Fibroblast of lung (primary cell): Measurements from ENCODE around the gene ADAMTS16. TPM values are rescaled to one million over a fixed set of nuclear protein-coding genes. Genes with fewer than 3 reads are reported as not detected.

Experiments used
- DNase-seq, 2 donors: peaks; one replicate each; pipeline versions ENCODE4 v3.0.0 to v3.0.0-alpha.2; 2010; ENCODE audit warnings: low read depth in 2 of 2
- H2AFZ ChIP-seq: 2 replicates; pipeline ENCODE4 v1.5.1; 2012; ENCODE audit warnings: low read length, control low read depth, inconsistent platforms
- H3K27ac ChIP-seq: 2 replicates; pipeline ENCODE4 v1.5.1; 2011; ENCODE audit warnings: low read length, control low read depth; ENCODE audit not compliant: insufficient read depth
- H3K27me3 ChIP-seq: 2 replicates; pipeline ENCODE4 v1.5.1; 2011; ENCODE audit warnings: mild to moderate bottlenecking, low read length; ENCODE audit not compliant: control insufficient read depth, insufficient read depth
- H3K36me3 ChIP-seq: 2 replicates; pipeline ENCODE4 v1.5.1; 2011; ENCODE audit warnings: low read length; ENCODE audit not compliant: control insufficient read depth, insufficient read depth
- H3K4me1 ChIP-seq: 2 replicates; pipeline ENCODE4 v1.5.1; 2011; ENCODE audit warnings: low read length; ENCODE audit not compliant: control insufficient read depth, insufficient read depth; ENCODE audit errors: extremely low read depth
- H3K4me2 ChIP-seq: 2 replicates; pipeline ENCODE4 v1.5.1; 2011; ENCODE audit warnings: low read length, control low read depth; ENCODE audit not compliant: insufficient read depth; ENCODE audit errors: extremely low read depth
- H3K4me3 ChIP-seq, 4 experiments: fragments of 200-600 bp in 1 of 4; sonication (generic) in 1 of 4; replicated peaks in 1 of 4; 2 replicates each; pipeline ENCODE4 v1.5.1; 2011 to 2016; ENCODE audit warnings: low read length in 4 of 4, low read depth in 3 of 4, mild to moderate bottlenecking in 3 of 4, control low read depth in 2 of 4, inconsistent platforms in 1 of 4, mixed read lengths in 1 of 4; ENCODE audit not compliant: insufficient read depth in 1 of 4; ENCODE audit errors: control extremely low read depth in 1 of 4
- H3K79me2 ChIP-seq: 2 replicates; pipeline ENCODE4 v1.5.1; 2012; ENCODE audit warnings: mild to moderate bottlenecking, low read length, inconsistent platforms; ENCODE audit not compliant: control insufficient read depth, insufficient read depth
- H3K9ac ChIP-seq: 2 replicates; pipeline ENCODE4 v1.5.1; 2011; ENCODE audit warnings: mild to moderate bottlenecking, low read length, control low read depth; ENCODE audit not compliant: insufficient read depth
- H3K9me3 ChIP-seq: 2 replicates; pipeline ENCODE4 v1.5.1; 2012; ENCODE audit warnings: low read depth, low read length; ENCODE audit not compliant: control insufficient read depth, insufficient read depth
- H4K20me1 ChIP-seq: 2 replicates; pipeline ENCODE4 v1.5.1; 2011; ENCODE audit warnings: low read length; ENCODE audit not compliant: control insufficient read depth, insufficient read depth; ENCODE audit errors: extremely low read depth
- EZH2 ChIP-seq: IDR thresholded peaks from 2 replicates; pipeline ENCODE4 v1.5.1; 2012; ENCODE audit warnings: low read length, control low read depth, mild to moderate bottlenecking; ENCODE audit errors: missing control alignments
- polyA plus RNA-seq, 2 donors: library from polyadenylated mRNA; depleted of rRNA in 1 of 2; stranded (reverse) in 1 of 2; unstranded in 1 of 2; fragments of >200 nt; gene quantifications; 2 replicates each; pipeline ENCODE4 v1.2.1, GENCODE V29; 2011 to 2012; ENCODE audit warnings: missing spikeins in 1 of 2
- total RNA-seq: library from RNA; depleted of rRNA; stranded (reverse); fragments of >200 nt; gene quantifications from 2 replicates; pipeline ENCODE4 v1.2.1, GENCODE V29; 2014
- TF ChIP-seq, protein P1 (sequence below), 2 donors: IDR thresholded peaks in 1 of 2; conservative IDR thresholded peaks in 1 of 2; 1 replicate in 1 of 2; 2 replicates in 1 of 2; pipeline ENCODE4 v1.5.1; 2011 to 2012; ENCODE audit warnings: low read length in 2 of 2, control low read depth in 1 of 2, inconsistent platforms in 1 of 2, low read depth in 1 of 2, mild to moderate bottlenecking in 1 of 2

ADAMTS16 gene
- total and polyA plus RNA-seq, 2 donors (not counting 1 experiment from before 2014, with no cell fraction given): 0.06 to 0.17 TPM

- DNase-seq: no peak
- H3K4me1 ChIP-seq: no peaks in the 10 kb centered on the region
- H3K4me3 ChIP-seq: no peak overlapping the region
Observed at GRCh38 chr5:5218396-5218795, 78.3 kb downstream of the ADAMTS16 start.

GRCh38 chr5:5219541-5219940 is 79.4 kb downstream of the ADAMTS16 start:
- Histone ChIP-seq H3K9ac (no peak overlapping the region), H3K79me2 (no peaks in the 10 kb centered on the region), H3K4me2 (no peak overlapping the region), H3K4me3 (no peak overlapping the region), H3K4me1 (no peaks in the 10 kb centered on the region), H3K9me3 (no peaks in the 10 kb centered on the region), H4K20me1 (no peaks in the 10 kb centered on the region), H2AFZ (no peak overlapping the region), H3K27me3 (no peaks in the 10 kb centered on the region), H3K36me3 (no peaks in the 10 kb centered on the region), H3K27ac (no peak overlapping the region)
- no peak for DNase-seq
- TF ChIP-seq, protein P1, sequence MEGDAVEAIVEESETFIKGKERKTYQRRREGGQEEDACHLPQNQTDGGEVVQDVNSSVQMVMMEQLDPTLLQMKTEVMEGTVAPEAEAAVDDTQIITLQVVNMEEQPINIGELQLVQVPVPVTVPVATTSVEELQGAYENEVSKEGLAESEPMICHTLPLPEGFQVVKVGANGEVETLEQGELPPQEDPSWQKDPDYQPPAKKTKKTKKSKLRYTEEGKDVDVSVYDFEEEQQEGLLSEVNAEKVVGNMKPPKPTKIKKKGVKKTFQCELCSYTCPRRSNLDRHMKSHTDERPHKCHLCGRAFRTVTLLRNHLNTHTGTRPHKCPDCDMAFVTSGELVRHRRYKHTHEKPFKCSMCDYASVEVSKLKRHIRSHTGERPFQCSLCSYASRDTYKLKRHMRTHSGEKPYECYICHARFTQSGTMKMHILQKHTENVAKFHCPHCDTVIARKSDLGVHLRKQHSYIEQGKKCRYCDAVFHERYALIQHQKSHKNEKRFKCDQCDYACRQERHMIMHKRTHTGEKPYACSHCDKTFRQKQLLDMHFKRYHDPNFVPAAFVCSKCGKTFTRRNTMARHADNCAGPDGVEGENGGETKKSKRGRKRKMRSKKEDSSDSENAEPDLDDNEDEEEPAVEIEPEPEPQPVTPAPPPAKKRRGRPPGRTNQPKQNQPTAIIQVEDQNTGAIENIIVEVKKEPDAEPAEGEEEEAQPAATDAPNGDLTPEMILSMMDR (conservative IDR thresholded peaks at IDR 0.05 in 1 of 2, IDR thresholded peaks at IDR 0.05 in 1 of 2; ENCODE audit: low read depth in 1 of 2, low read length in 2 of 2): no peak
- no peak for TF ChIP-seq EZH2

More at GRCh38 chr5:5218396-5218795, 78.3 kb downstream of the ADAMTS16 start:
- Histone ChIP-seq H3K9me3 (no peaks in the 10 kb centered on the region), H3K27me3 (no peaks in the 10 kb centered on the region), H3K4me2 (no peak overlapping the region), H3K9ac (no peak overlapping the region), H3K36me3 (no peaks in the 10 kb centered on the region), H2AFZ (no peak overlapping the region), H3K79me2 (no peaks in the 10 kb centered on the region), H3K27ac (no peak overlapping the region), H4K20me1 (no peaks in the 10 kb centered on the region)
- TF ChIP-seq EZH2: no peak
- TF ChIP-seq, protein P1 (conservative IDR thresholded peaks at IDR 0.05 in 1 of 2, IDR thresholded peaks at IDR 0.05 in 1 of 2; ENCODE audit: low read depth in 1 of 2, low read length in 2 of 2): no peak

- Histone ChIP-seq H3K9ac (no peak overlapping the region), H2AFZ (no peak overlapping the region), H3K36me3 (no peaks in the 10 kb centered on the region), H3K4me1 (no peaks in the 10 kb centered on the region), H3K27ac (no peak overlapping the region), H4K20me1 (no peaks in the 10 kb centered on the region), H3K79me2 (no peaks in the 10 kb centered on the region), H3K4me2 (no peak overlapping the region), H3K4me3 (no peak overlapping the region), H3K9me3 (no peaks in the 10 kb centered on the region), H3K27me3 (no peaks in the 10 kb centered on the region)
- peak in 1 of 2 donors; percentile 45 for DNase-seq
- TF ChIP-seq, protein P1 (conservative IDR thresholded peaks at IDR 0.05 in 1 of 2, IDR thresholded peaks at IDR 0.05 in 1 of 2; ENCODE audit: low read depth in 1 of 2, low read length in 2 of 2): no peak
- TF ChIP-seq EZH2: no peak
Observed at GRCh38 chr5:5220901-5221631, 80.9 kb downstream of the ADAMTS16 start.
